Mucosa of descending colon (tissue), 3 donors: ENCODE results near the gene CRYBG2. TPM values are rescaled to one million over a fixed set of nuclear protein-coding genes. Genes with fewer than 3 reads are reported as not detected.
"Not testable (repeated sequence)": the region's sequence is repeated elsewhere in the genome, so short reads cannot be mapped to it uniquely, and the experiment has no call there.

Source experiments
- ATAC-seq: fragments of 200-7000 bp; cut with Tn5 transposase; one replicate; pipeline ENCODE4 v1.9.1; 2020; ENCODE audit warnings: mild to moderate bottlenecking, moderate library complexity
- DNase-seq, 3 donors: peaks; one replicate each; pipeline ENCODE4 v3.0.0-alpha.2; 2020
- H3K36me3 ChIP-seq: fragments of 200-600 bp; one replicate; pipeline ENCODE4 v1.8.0; 2021; ENCODE audit warnings: low read depth, mild to moderate bottlenecking
- H3K4me1 ChIP-seq: fragments of 200-600 bp; one replicate; pipeline ENCODE4 v1.8.0; 2021; ENCODE audit warnings: low read depth, mild to moderate bottlenecking
- H3K4me3 ChIP-seq: fragments of 200-600 bp; one replicate; pipeline ENCODE4 v1.8.0; 2021; ENCODE audit warnings: mild to moderate bottlenecking
- H3K9me3 ChIP-seq: fragments of 200-600 bp; one replicate; pipeline ENCODE4 v1.8.0; 2021; ENCODE audit warnings: mild to moderate bottlenecking
- CTCF ChIP-seq: fragments of 200-600 bp; IDR thresholded peaks from one replicate; pipeline ENCODE4 v1.8.0; 2022; ENCODE audit warnings: antibody characterized with exemption, mild to moderate bottlenecking
- intact Hi-C, 2 donors: fragments of 100-400 bp; cut with DNase I in 1 of 2; cut with micrococcal nuclease in 1 of 2; formaldehyde crosslinking; loops; one replicate each; pipeline versions ENCODE4 v1.11.0 to v1.11.1; 2022; cut with DNase I, micrococcal nuclease
- total RNA-seq, 3 donors: library from RNA; stranded (reverse); fragmentation: NEBNext Ultra II Directional in 2 of 3; extraction: Animal tissue kit (Norgen Biotek cat#: 25700) in 2 of 3; gene quantifications; one replicate each; pipeline versions ENCODE4 v1.2.1 to v1.2.4, GENCODE V29; 2021 to 2023
- donor health status: DM: no; HTN: no; CAD: no; lungs with moderate emphysema.
- donor health status: DM: no; HTN: no; CAD: no.
- donor health status: DM: no; HTN: yes; CAD: no.

CRYBG2 gene
- total RNA-seq, 3 donors from 2014 or later, result 19.4 to 27.7 (median 19.6) TPM

- Histone ChIP-seq H3K36me3 (no peaks in the 10 kb centered on the region), H3K9me3 (no peaks in the 10 kb centered on the region), H3K4me1 (peaks cover 3% of the 10 kb centered on the region), H3K4me3 (no peak overlapping the region)
- DNase-seq (no peak), ATAC-seq (no peak)
- intact Hi-C loops, result no loop called here
- TF ChIP-seq CTCF, result no peak
Measured at GRCh38 chr1:26315874-26316850, 37.8 kb downstream of the CRYBG2 start.

GRCh38 chr1:26314501-26314900 lies 39.4 kb downstream of the CRYBG2 start:
- H3K9me3 ChIP-seq, result no peaks in the 10 kb centered on the region
- H3K4me3 ChIP-seq, result no peak overlapping the region
- no peaks in the 10 kb centered on the region for H3K36me3 ChIP-seq
- no peak for DNase-seq
- no peak for ATAC-seq
- TF ChIP-seq CTCF, result no peak
- intact Hi-C loops, result no loop called here
- peaks cover 2% of the 10 kb centered on the region for H3K4me1 ChIP-seq

GRCh38 chr1:26307966-26308899 lies 45.7 kb downstream of the CRYBG2 start:
- ATAC-seq, intact Hi-C loops, DNase-seq: not testable (repeated sequence)

GRCh38 chr1:26307363-26307781 lies 46.6 kb downstream of the CRYBG2 start:
- no peaks in the 10 kb centered on the region for H3K36me3 ChIP-seq
- peaks cover 6% of the 10 kb centered on the region for H3K4me1 ChIP-seq
- no peaks in the 10 kb centered on the region for H3K9me3 ChIP-seq
- DNase-seq (no peak), ATAC-seq (peak; percentile 1)
- intact Hi-C loops, result no loop called here
- no peak overlapping the region for H3K4me3 ChIP-seq
- no peak for TF ChIP-seq CTCF

More at GRCh38 chr1:26307966-26308899, 45.7 kb downstream of the CRYBG2 start:
- H3K9me3 ChIP-seq, H3K4me1 ChIP-seq, H3K4me3 ChIP-seq, H3K36me3 ChIP-seq: not testable (repeated sequence)

GRCh38 chr1:26306290-26307229 lies 47.4 kb downstream of the CRYBG2 start, which contains the start of gene UBXN11:
Gene UBXN11, minus strand, starts transcription at chr1:26306636. Its CDS starts 3,753 bp downstream, at chr1:26302883.
- DNase-seq, result peak; percentile 91 to 96 (median 95)
- intact Hi-C loops, result no loop called here
- no peak for TF ChIP-seq CTCF
- peak; percentile 99 for ATAC-seq
- H3K36me3 ChIP-seq, result no peaks in the 10 kb centered on the region
- H3K9me3 ChIP-seq, result no peaks in the 10 kb centered on the region
- H3K4me1 ChIP-seq, result peaks cover 6% of the 10 kb centered on the region
- peak within 1 kb of the TSS; percentile 68 for H3K4me3 ChIP-seq
